Ovary (tissue), 3 donors: Measurements from ENCODE around the gene PPP6R3.

ENCODE experiments used
- CTCF ChIP-seq, 3 donors: fragments of 450-650 bp in 2 of 3; fragments of 200-600 bp in 1 of 3; IDR thresholded peaks; one replicate each; pipeline versions ENCODE4 v1.5.1 to v1.8.0; 2016 to 2022; ENCODE audit warnings: antibody characterized with exemption in 3 of 3, mild to moderate bottlenecking in 1 of 3
- EP300 ChIP-seq: sonication (generic); formaldehyde crosslinking; IDR thresholded peaks from one replicate; pipeline ENCODE4 v1.6.1; 2017; ENCODE audit warnings: antibody characterized with exemption
- POLR2A ChIP-seq: fragments of 450-650 bp; IDR thresholded peaks from one replicate; pipeline ENCODE4 v1.6.1; 2017; ENCODE audit warnings: antibody characterized with exemption, mild to moderate bottlenecking, moderate library complexity
- donor health status: DM: no; HTN: no; CAD: no.

GRCh38 chr11:68579455-68579854, 118.9 kb downstream of the PPP6R3 start:
- TF ChIP-seq CTCF (IDR thresholded peaks at IDR 0.05): no peak
- no peak for TF ChIP-seq EP300
- no peak for TF ChIP-seq POLR2A
